ENCODE measurements around the gene TNFSF13.

TNFSF13 gene

DNA sequence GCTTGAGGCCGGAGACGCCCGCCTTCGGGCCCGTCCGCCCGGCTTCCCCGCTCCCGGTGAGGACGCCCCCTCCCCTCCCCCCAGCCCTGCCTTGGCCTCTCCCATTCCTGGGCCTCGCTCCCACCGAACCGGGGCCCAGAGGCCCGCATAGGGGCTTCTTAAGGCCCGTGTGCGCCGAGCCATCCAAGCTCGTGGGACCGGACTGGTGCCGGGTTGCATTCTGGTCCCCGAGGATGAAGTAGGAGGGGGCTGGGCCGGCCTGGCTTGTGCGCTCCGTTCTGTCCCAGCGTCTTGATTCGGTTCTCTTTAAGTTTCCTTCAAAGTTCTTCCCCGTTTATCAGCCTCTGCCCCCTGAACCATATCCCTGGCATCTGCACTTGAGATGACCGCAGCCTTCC lies 3.7 kb downstream of the TNFSF13 start:
- H3K36me3 ChIP-seq (ENCODE audit: low read depth): peaks cover 33% of the 10 kb centered on the region
- no peaks in the 10 kb centered on the region for H3K27me3 ChIP-seq (ENCODE audit: insufficient read depth, poor library complexity, severe bottlenecking)
- H3K9me3 ChIP-seq (ENCODE audit: severe bottlenecking): no peaks in the 10 kb centered on the region
- H3K4me3 ChIP-seq (ENCODE audit: severe bottlenecking): peak overlapping the region; percentile 58
- no peak for DNase-seq (ENCODE audit: low spot score)
- H3K27ac ChIP-seq (ENCODE audit: poor library complexity, severe bottlenecking): peak overlapping the region; percentile 76
- peaks cover 17% of the 10 kb centered on the region for H3K4me1 ChIP-seq (ENCODE audit: insufficient read depth, poor library complexity, severe bottlenecking)
- no peak for ATAC-seq (ENCODE audit: low read depth)
- TF ChIP-seq, protein P1, sequence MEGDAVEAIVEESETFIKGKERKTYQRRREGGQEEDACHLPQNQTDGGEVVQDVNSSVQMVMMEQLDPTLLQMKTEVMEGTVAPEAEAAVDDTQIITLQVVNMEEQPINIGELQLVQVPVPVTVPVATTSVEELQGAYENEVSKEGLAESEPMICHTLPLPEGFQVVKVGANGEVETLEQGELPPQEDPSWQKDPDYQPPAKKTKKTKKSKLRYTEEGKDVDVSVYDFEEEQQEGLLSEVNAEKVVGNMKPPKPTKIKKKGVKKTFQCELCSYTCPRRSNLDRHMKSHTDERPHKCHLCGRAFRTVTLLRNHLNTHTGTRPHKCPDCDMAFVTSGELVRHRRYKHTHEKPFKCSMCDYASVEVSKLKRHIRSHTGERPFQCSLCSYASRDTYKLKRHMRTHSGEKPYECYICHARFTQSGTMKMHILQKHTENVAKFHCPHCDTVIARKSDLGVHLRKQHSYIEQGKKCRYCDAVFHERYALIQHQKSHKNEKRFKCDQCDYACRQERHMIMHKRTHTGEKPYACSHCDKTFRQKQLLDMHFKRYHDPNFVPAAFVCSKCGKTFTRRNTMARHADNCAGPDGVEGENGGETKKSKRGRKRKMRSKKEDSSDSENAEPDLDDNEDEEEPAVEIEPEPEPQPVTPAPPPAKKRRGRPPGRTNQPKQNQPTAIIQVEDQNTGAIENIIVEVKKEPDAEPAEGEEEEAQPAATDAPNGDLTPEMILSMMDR (IDR thresholded peaks at IDR 0.05; ENCODE audit: poor library complexity, severe bottlenecking): no peak

DNA sequence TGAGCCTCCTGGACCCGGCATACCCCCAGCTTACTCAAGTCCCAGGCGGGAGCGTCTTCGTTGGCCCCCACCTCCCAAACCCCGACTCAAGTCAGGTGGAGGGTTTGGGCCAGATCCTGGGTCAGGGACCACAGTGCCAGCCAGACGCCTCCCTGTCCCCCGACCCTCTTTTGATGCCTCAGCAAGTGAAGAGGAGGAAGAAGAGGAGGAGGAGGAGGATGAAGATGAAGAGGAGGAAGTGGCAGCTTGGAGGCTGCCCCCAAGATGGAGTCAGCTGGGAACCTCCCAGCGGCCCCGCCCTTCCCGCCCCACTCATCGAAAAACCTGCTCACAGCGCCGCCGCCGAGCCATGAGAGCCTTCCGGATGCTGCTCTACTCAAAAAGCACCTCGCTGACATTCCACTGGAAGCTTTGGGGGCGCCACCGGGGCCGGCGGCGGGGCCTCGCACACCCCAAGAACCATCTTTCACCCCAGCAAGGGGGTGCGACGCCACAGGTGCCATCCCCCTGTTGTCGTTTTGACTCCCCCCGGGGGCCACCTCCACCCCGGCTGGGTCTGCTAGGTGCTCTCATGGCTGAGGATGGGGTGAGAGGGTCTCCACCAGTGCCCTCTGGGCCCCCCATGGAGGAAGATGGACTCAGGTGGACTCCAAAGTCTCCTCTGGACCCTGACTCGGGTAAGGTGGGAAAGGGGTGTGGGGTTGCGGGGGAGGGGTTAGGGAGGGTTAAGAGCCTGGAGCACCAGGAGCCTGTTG lies 4.7 kb downstream of the TNFSF13 start:
- H3K36me3 ChIP-seq (ENCODE audit: low read depth): peaks cover 39% of the 10 kb centered on the region
- TF ChIP-seq, protein P1 (IDR thresholded peaks at IDR 0.05; ENCODE audit: poor library complexity, severe bottlenecking): no peak
- peaks cover 17% of the 10 kb centered on the region for H3K4me1 ChIP-seq (ENCODE audit: insufficient read depth, poor library complexity, severe bottlenecking)
- no peak overlapping the region for H3K27ac ChIP-seq (ENCODE audit: poor library complexity, severe bottlenecking)
- no peaks in the 10 kb centered on the region for H3K27me3 ChIP-seq (ENCODE audit: insufficient read depth, poor library complexity, severe bottlenecking)
- DNase-seq (ENCODE audit: low spot score): no peak
- H3K9me3 ChIP-seq (ENCODE audit: severe bottlenecking): no peaks in the 10 kb centered on the region
- ATAC-seq (ENCODE audit: low read depth): no peak
- H3K4me3 ChIP-seq (ENCODE audit: severe bottlenecking): no peak overlapping the region

DNA sequence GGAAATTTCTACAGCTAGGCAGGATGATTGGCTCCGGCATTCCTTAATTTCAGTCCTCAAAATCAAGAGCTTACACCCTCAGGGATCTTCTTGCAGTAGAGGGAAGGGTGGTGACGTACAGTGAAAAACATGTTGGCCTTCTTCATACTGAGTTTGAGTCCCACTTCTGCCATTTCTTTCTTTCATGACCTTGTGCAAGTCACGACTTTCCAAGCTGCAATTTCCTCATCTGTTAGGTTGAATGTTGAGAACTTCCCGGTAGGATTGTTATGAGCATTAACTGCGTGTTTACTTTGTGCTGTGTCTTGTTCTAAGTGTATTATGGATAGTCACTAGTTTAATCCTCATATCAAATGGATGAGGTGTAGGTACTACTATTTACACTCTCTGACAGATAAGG lies 11.0 kb downstream of the TNFSF13 start:
- H3K9me3 ChIP-seq (ENCODE audit: severe bottlenecking): no peaks in the 10 kb centered on the region
- H3K36me3 ChIP-seq (ENCODE audit: low read depth): peaks cover 71% of the 10 kb centered on the region
- no peak overlapping the region for H3K4me3 ChIP-seq (ENCODE audit: severe bottlenecking)
- H3K27ac ChIP-seq (ENCODE audit: poor library complexity, severe bottlenecking): no peak overlapping the region
- peaks cover 5% of the 10 kb centered on the region for H3K4me1 ChIP-seq (ENCODE audit: insufficient read depth, poor library complexity, severe bottlenecking)
- ATAC-seq (ENCODE audit: low read depth) (no peak), DNase-seq (ENCODE audit: low spot score) (no peak)
- TF ChIP-seq, protein P1 (IDR thresholded peaks at IDR 0.05; ENCODE audit: poor library complexity, severe bottlenecking): no peak
- H3K27me3 ChIP-seq (ENCODE audit: insufficient read depth, poor library complexity, severe bottlenecking): no peaks in the 10 kb centered on the region

DNA sequence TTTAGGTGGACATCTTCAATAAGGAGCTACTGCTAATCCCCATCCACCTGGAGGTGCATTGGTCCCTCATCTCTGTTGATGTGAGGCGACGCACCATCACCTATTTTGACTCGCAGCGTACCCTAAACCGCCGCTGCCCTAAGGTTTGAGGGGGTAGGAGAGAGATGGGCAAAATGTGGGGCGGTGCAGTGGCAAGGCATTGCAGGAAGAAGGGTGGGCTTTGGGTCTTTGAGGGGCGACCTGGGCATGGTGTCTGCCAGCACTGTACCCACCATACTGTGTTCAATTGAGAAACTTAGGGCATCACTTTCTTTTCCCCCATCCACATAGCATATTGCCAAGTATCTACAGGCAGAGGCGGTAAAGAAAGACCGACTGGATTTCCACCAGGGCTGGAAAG lies 11.8 kb downstream of the TNFSF13 start:
- no peak overlapping the region for H3K27ac ChIP-seq (ENCODE audit: poor library complexity, severe bottlenecking)
- no peaks in the 10 kb centered on the region for H3K9me3 ChIP-seq (ENCODE audit: severe bottlenecking)
- DNase-seq (ENCODE audit: low spot score) (no peak), ATAC-seq (ENCODE audit: low read depth) (no peak)
- peaks cover 12% of the 10 kb centered on the region for H3K4me1 ChIP-seq (ENCODE audit: insufficient read depth, poor library complexity, severe bottlenecking)
- H3K27me3 ChIP-seq (ENCODE audit: insufficient read depth, poor library complexity, severe bottlenecking): no peaks in the 10 kb centered on the region
- TF ChIP-seq, protein P1 (IDR thresholded peaks at IDR 0.05; ENCODE audit: poor library complexity, severe bottlenecking): no peak
- no peak overlapping the region for H3K4me3 ChIP-seq (ENCODE audit: severe bottlenecking)
- H3K36me3 ChIP-seq (ENCODE audit: low read depth): peaks cover 71% of the 10 kb centered on the region

DNA sequence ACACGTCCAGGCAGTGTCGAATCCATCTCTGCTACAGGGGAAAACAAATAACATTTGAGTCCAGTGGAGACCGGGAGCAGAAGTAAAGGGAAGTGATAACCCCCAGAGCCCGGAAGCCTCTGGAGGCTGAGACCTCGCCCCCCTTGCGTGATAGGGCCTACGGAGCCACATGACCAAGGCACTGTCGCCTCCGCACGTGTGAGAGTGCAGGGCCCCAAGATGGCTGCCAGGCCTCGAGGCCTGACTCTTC lies 13.7 kb downstream of the TNFSF13 start:
- Histone ChIP-seq H3K27ac (ENCODE audit: poor library complexity, severe bottlenecking) (peak overlapping the region; percentile 98), H3K4me1 (ENCODE audit: insufficient read depth, poor library complexity, severe bottlenecking) (peaks cover 16% of the 10 kb centered on the region), H3K9me3 (ENCODE audit: severe bottlenecking) (no peaks in the 10 kb centered on the region), H3K4me3 (ENCODE audit: severe bottlenecking) (peak overlapping the region; percentile 24), H3K27me3 (ENCODE audit: insufficient read depth, poor library complexity, severe bottlenecking) (no peaks in the 10 kb centered on the region), H3K36me3 (ENCODE audit: low read depth) (peaks cover 73% of the 10 kb centered on the region)
- DNase-seq (ENCODE audit: low spot score) (peak; percentile 99), ATAC-seq (ENCODE audit: low read depth) (no peak; the same call in 1 of the 3 replicates)
- TF ChIP-seq, protein P1 (IDR thresholded peaks at IDR 0.05; ENCODE audit: poor library complexity, severe bottlenecking): no peak
